ENCODE measurements around the gene IPPK.
"Not testable (repeated sequence)": the region's sequence is repeated elsewhere in the genome, so short reads cannot be mapped to it uniquely, and the experiment has no call there.

DNA sequence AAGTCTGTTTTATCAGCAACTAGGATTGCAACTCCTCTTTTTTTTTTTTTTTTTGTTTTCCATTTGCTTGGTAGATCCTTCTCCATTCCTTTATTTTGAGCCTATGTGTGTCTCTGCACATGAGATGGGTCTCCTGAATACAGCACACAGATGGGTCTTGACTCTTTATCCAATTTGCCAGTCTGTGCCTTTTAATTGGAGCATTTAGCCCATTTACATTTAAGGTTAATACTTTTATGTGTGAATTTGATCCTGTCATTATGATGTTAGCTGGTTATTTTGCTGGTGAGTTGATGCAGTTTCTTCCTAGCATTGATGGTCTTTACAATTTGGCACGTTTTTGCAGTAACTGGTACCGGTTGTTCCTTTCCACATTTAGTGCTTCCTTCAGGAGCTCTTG lies 98.1 kb downstream of the IPPK start:
- not testable (repeated sequence) for TF ChIP-seq CTCF (IDR thresholded peaks at IDR 0.05); EZH2 (IDR thresholded peaks at IDR 0.05; ENCODE audit: borderline replicate concordance, insufficient read depth, low read depth, low read length, poor library complexity, severe bottlenecking)
